SK-N-SH treated with all-trans-retinoic acid at 6 μM for 48 hours (cell line): ENCODE data around the gene ERP27.
A peak's percentile ranks its signal among the peaks of the same experiment; 100 is the strongest.

Experiments used
- ATAC-seq: fragments of 200-7000 bp; cut with Tn5 transposase; 3 replicates; pipeline ENCODE4 v1.9.1; 2020; ENCODE audit warnings: mild to moderate bottlenecking, moderate library complexity
- ARNTL ChIP-seq: fragments of 450-650 bp; formaldehyde crosslinking; IDR thresholded peaks from 2 replicates; pipeline ENCODE4 v1.5.0; 2020; ENCODE audit warnings: low read depth, mild to moderate bottlenecking, moderate library complexity, borderline replicate concordance
- BACH2 ChIP-seq: fragments of 250-450 bp; sonication (Bioruptor Pico); IDR thresholded peaks from 2 replicates; pipeline ENCODE4 v1.9.0; 2021; ENCODE audit warnings: mild to moderate bottlenecking, borderline replicate concordance
- CREB5 ChIP-seq: fragments of 250-450 bp; sonication (Bioruptor Pico); IDR thresholded peaks from 2 replicates; pipeline ENCODE4 v1.5.1; 2020; ENCODE audit warnings: low read depth, mild to moderate bottlenecking, moderate library complexity
- CSDC2 ChIP-seq: fragments of 250-450 bp; sonication (Bioruptor Pico); IDR thresholded peaks from 2 replicates; pipeline ENCODE4 v1.5.0; 2020; ENCODE audit warnings: mild to moderate bottlenecking, moderate library complexity
- CSRNP3 ChIP-seq: fragments of 250-450 bp; sonication (Bioruptor Pico); IDR thresholded peaks from 2 replicates; pipeline ENCODE4 v1.5.1; 2021; ENCODE audit warnings: mild to moderate bottlenecking, moderate library complexity
- ESRRG ChIP-seq: fragments of 250-450 bp; sonication (Bioruptor Pico); IDR thresholded peaks from 2 replicates; pipeline ENCODE4 v1.6.1; 2021; ENCODE audit warnings: mild to moderate bottlenecking
- GLIS3 ChIP-seq: fragments of 250-450 bp; sonication (Bioruptor Pico); IDR thresholded peaks from 2 replicates; pipeline ENCODE4 v1.5.0; 2020; ENCODE audit warnings: mild to moderate bottlenecking, moderate library complexity
- ISL1 ChIP-seq: fragments of 250-450 bp; sonication (Bioruptor Pico); IDR thresholded peaks from 2 replicates; pipeline ENCODE4 v2.1.2; 2022; ENCODE audit warnings: mild to moderate bottlenecking, moderate library complexity
- OSR1 ChIP-seq: fragments of 250-450 bp; sonication (Bioruptor Pico); IDR thresholded peaks from 2 replicates; pipeline ENCODE4 v1.8.0; 2022; ENCODE audit warnings: moderate library complexity, mild to moderate bottlenecking, inconsistent platforms
- PPARA ChIP-seq: fragments of 250-450 bp; sonication (Bioruptor Pico); IDR thresholded peaks from 2 replicates; pipeline ENCODE4 v1.5.0; 2020; ENCODE audit warnings: mild to moderate bottlenecking, borderline replicate concordance
- RARB ChIP-seq: fragments of 250-450 bp; sonication (Bioruptor Pico); IDR thresholded peaks from 2 replicates; pipeline ENCODE4 v1.8.0; 2021; ENCODE audit warnings: mild to moderate bottlenecking, moderate library complexity
- SNAI2 ChIP-seq: fragments of 250-450 bp; sonication (Bioruptor Pico); IDR thresholded peaks from 2 replicates; pipeline ENCODE4 v1.5.0; 2020; ENCODE audit warnings: mild to moderate bottlenecking, moderate library complexity
- TCF4 ChIP-seq: fragments of 250-450 bp; sonication (Bioruptor Pico); IDR thresholded peaks from 2 replicates; pipeline ENCODE4 v1.8.0; 2021; ENCODE audit warnings: mild to moderate bottlenecking, moderate library complexity, borderline replicate concordance
- ZC3H10 ChIP-seq: fragments of 250-450 bp; sonication (Bioruptor Pico); IDR thresholded peaks from 2 replicates; pipeline ENCODE4 v1.5.1; 2021; ENCODE audit warnings: mild to moderate bottlenecking, moderate library complexity
- ZFP3 ChIP-seq: fragments of 250-450 bp; sonication (Bioruptor Pico); IDR thresholded peaks from 2 replicates; pipeline ENCODE4 v1.5.0; 2020; ENCODE audit warnings: mild to moderate bottlenecking, moderate library complexity
- ZFP30 ChIP-seq: fragments of 450-650 bp; formaldehyde crosslinking; IDR thresholded peaks from 2 replicates; pipeline ENCODE4 v1.5.0; 2022; ENCODE audit warnings: mild to moderate bottlenecking, moderate library complexity
- ZNF565 ChIP-seq: fragments of 450-650 bp; formaldehyde crosslinking; conservative IDR thresholded peaks from 2 replicates; pipeline ENCODE4 v1.5.0; 2020; ENCODE audit warnings: low read depth, mild to moderate bottlenecking, moderate library complexity
- ZNF70 ChIP-seq: fragments of 450-650 bp; formaldehyde crosslinking; IDR thresholded peaks from 2 replicates; pipeline ENCODE4 v1.5.0; 2020; ENCODE audit warnings: mild to moderate bottlenecking, moderate library complexity
- ZNF8 ChIP-seq: fragments of 450-650 bp; formaldehyde crosslinking; IDR thresholded peaks from 2 replicates; pipeline ENCODE4 v1.5.0; 2020; ENCODE audit warnings: mild to moderate bottlenecking, moderate library complexity
- TF ChIP-seq, protein P1 (sequence below): fragments of 250-450 bp; sonication (Bioruptor Pico); IDR thresholded peaks from 2 replicates; pipeline ENCODE4 v1.5.0; 2020; ENCODE audit warnings: mild to moderate bottlenecking, moderate library complexity
- TF ChIP-seq, protein P2 (sequence below): fragments of 250-450 bp; sonication (Bioruptor Pico); IDR thresholded peaks from 2 replicates; pipeline ENCODE4 v1.8.0; 2020; ENCODE audit warnings: mild to moderate bottlenecking, moderate library complexity, borderline replicate concordance
- TF ChIP-seq, protein P3 (sequence below): fragments of 250-450 bp; sonication (Bioruptor Pico); IDR thresholded peaks from 2 replicates; pipeline ENCODE4 v1.8.0; 2021; ENCODE audit warnings: low read depth, mild to moderate bottlenecking, moderate library complexity, borderline replicate concordance

ERP27 gene

GRCh38 chr12:14949631-14950030 is 11.3 kb upstream of the ERP27 start:
- TF ChIP-seq BACH2 (CRISPR knock-in tag), result no peak
- TF ChIP-seq ZFP3 (CRISPR knock-in tag), result no peak
- TF ChIP-seq SNAI2 (CRISPR knock-in tag), result no peak
- TF ChIP-seq ZC3H10 (CRISPR knock-in tag), result no peak
- no peak for TF ChIP-seq ARNTL (CRISPR knock-in tag)
- no peak for TF ChIP-seq CREB5 (CRISPR knock-in tag)
- no peak for TF ChIP-seq CSDC2 (CRISPR knock-in tag)
- TF ChIP-seq RARB (CRISPR knock-in tag), result no peak
- TF ChIP-seq ZFP30 (CRISPR knock-in tag), result no peak
- no peak for TF ChIP-seq ISL1 (CRISPR knock-in tag)
- TF ChIP-seq, protein P1, sequence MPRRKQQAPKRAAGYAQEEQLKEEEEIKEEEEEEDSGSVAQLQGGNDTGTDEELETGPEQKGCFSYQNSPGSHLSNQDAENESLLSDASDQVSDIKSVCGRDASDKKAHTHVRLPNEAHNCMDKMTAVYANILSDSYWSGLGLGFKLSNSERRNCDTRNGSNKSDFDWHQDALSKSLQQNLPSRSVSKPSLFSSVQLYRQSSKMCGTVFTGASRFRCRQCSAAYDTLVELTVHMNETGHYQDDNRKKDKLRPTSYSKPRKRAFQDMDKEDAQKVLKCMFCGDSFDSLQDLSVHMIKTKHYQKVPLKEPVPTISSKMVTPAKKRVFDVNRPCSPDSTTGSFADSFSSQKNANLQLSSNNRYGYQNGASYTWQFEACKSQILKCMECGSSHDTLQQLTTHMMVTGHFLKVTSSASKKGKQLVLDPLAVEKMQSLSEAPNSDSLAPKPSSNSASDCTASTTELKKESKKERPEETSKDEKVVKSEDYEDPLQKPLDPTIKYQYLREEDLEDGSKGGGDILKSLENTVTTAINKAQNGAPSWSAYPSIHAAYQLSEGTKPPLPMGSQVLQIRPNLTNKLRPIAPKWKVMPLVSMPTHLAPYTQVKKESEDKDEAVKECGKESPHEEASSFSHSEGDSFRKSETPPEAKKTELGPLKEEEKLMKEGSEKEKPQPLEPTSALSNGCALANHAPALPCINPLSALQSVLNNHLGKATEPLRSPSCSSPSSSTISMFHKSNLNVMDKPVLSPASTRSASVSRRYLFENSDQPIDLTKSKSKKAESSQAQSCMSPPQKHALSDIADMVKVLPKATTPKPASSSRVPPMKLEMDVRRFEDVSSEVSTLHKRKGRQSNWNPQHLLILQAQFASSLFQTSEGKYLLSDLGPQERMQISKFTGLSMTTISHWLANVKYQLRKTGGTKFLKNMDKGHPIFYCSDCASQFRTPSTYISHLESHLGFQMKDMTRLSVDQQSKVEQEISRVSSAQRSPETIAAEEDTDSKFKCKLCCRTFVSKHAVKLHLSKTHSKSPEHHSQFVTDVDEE (CRISPR knock-in tag), result no peak
- no peak for TF ChIP-seq ZNF70 (CRISPR knock-in tag)
- TF ChIP-seq ZNF8 (CRISPR knock-in tag), result no peak
- TF ChIP-seq OSR1 (CRISPR knock-in tag), result no peak
- no peak for TF ChIP-seq ESRRG (CRISPR knock-in tag)
- TF ChIP-seq, protein P2, sequence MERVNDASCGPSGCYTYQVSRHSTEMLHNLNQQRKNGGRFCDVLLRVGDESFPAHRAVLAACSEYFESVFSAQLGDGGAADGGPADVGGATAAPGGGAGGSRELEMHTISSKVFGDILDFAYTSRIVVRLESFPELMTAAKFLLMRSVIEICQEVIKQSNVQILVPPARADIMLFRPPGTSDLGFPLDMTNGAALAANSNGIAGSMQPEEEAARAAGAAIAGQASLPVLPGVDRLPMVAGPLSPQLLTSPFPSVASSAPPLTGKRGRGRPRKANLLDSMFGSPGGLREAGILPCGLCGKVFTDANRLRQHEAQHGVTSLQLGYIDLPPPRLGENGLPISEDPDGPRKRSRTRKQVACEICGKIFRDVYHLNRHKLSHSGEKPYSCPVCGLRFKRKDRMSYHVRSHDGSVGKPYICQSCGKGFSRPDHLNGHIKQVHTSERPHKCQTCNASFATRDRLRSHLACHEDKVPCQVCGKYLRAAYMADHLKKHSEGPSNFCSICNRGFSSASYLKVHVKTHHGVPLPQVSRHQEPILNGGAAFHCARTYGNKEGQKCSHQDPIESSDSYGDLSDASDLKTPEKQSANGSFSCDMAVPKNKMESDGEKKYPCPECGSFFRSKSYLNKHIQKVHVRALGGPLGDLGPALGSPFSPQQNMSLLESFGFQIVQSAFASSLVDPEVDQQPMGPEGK (CRISPR knock-in tag), result no peak
- no peak for TF ChIP-seq ZNF565 (CRISPR knock-in tag)
- TF ChIP-seq, all 23 proteins: peak for 0
- no peak for ATAC-seq

GRCh38 chr12:14948672-14949071 is 10.3 kb upstream of the ERP27 start:
- ATAC-seq, result peak; percentile 72
- TF ChIP-seq ARNTL (CRISPR knock-in tag) (no peak), PPARA (CRISPR knock-in tag) (no peak)

- TF ChIP-seq GLIS3, result no peak
- TF ChIP-seq, all 23 proteins: peak for 0
- ATAC-seq, result no peak
These were observed 8.5 kb upstream of the ERP27 start for GRCh38 chr12:14946861-14947260.

GRCh38 chr12:14946162-14946561 is 7.8 kb upstream of the ERP27 start:
- ATAC-seq, result no peak
- TF ChIP-seq ARNTL (CRISPR knock-in tag) (no peak), ZC3H10 (CRISPR knock-in tag) (no peak), ZFP3 (CRISPR knock-in tag) (no peak), PPARA (CRISPR knock-in tag) (no peak), TCF4 (CRISPR knock-in tag) (no peak), OSR1 (CRISPR knock-in tag) (no peak), ZNF565 (CRISPR knock-in tag) (no peak), CSRNP3 (CRISPR knock-in tag) (no peak)
- TF ChIP-seq, protein P2 (CRISPR knock-in tag), result no peak
- TF ChIP-seq, protein P3, sequence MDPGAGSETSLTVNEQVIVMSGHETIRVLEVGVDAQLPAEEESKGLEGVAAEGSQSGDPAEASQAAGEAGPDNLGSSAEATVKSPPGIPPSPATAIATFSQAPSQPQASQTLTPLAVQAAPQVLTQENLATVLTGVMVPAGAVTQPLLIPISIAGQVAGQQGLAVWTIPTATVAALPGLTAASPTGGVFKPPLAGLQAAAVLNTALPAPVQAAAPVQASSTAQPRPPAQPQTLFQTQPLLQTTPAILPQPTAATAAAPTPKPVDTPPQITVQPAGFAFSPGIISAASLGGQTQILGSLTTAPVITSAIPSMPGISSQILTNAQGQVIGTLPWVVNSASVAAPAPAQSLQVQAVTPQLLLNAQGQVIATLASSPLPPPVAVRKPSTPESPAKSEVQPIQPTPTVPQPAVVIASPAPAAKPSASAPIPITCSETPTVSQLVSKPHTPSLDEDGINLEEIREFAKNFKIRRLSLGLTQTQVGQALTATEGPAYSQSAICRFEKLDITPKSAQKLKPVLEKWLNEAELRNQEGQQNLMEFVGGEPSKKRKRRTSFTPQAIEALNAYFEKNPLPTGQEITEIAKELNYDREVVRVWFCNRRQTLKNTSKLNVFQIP (CRISPR knock-in tag), result no peak
- TF ChIP-seq, all 23 proteins: peak for 0
